Measurements from ENCODE around the gene NPVF. TPM values are rescaled to one million over a fixed set of nuclear protein-coding genes. Genes with fewer than 3 reads are reported as not detected.
A peak's percentile ranks its signal among the peaks of the same experiment; 100 is the strongest.

Gene NPVF
- total and polyA plus RNA-seq, 12 donors, result not detected

- Histone ChIP-seq H3K27me3 (peaks cover 0 to 15% (median 0%) of the 10 kb centered on the region in 7 donors), H3K27ac (no peak overlapping the region), H3K4me1 (peaks cover 0 to 16% (median 7%) of the 10 kb centered on the region in 9 donors), H3K9me3 (no peaks in the 10 kb centered on the region), H3K36me3 (no peaks in the 10 kb centered on the region), H3K4me3 (no peak overlapping the region)
- no peak for TF ChIP-seq CTCF (IDR thresholded peaks at IDR 0.05)
- intact Hi-C loops (cut with DNase I), result no loop called here
- ATAC-seq (no peak), DNase-seq (no peak)
Observed at GRCh38 chr7:25240896-25241295, 12.6 kb upstream of the NPVF start.

- Histone ChIP-seq H3K4me3 (no peak overlapping the region), H3K27me3 (peaks cover 0 to 15% (median 0%) of the 10 kb centered on the region in 7 donors), H3K36me3 (no peaks in the 10 kb centered on the region), H3K27ac (no peak overlapping the region), H3K9me3 (no peaks in the 10 kb centered on the region), H3K4me1 (peaks cover 0 to 16% (median 7%) of the 10 kb centered on the region in 9 donors)
- no peak for DNase-seq
- 55 to 59% methylated on average over 10 of the region's 10 CpGs for WGBS, 2 donors
- no peak for TF ChIP-seq CTCF (IDR thresholded peaks at IDR 0.05)
- intact Hi-C loops (cut with DNase I), result no loop called here
- peak in 4 of 8 donors; percentile 47 to 75 (median 60) for ATAC-seq
Observed at GRCh38 chr7:25240340-25240739, 12.1 kb upstream of the NPVF start.

- Histone ChIP-seq H3K27ac (no peak overlapping the region), H3K27me3 (peaks cover 0 to 15% (median 2%) of the 10 kb centered on the region in 7 donors), H3K9me3 (no peaks in the 10 kb centered on the region), H3K36me3 (no peaks in the 10 kb centered on the region), H3K4me1 (peaks cover 0 to 16% (median 7%) of the 10 kb centered on the region in 9 donors), H3K4me3 (no peak overlapping the region)
- intact Hi-C loops (cut with DNase I), result no loop called here
- 82 to 83% methylated on average over 3 of the region's 3 CpGs for WGBS, 2 donors
- no peak for TF ChIP-seq CTCF (IDR thresholded peaks at IDR 0.05)
- no peak for ATAC-seq
- no peak for DNase-seq
Observed at GRCh38 chr7:25239888-25240287, 11.6 kb upstream of the NPVF start.

- DNase-seq (no peak), ATAC-seq (no peak)
- H3K27ac ChIP-seq, result no peak overlapping the region
- H3K36me3 ChIP-seq, result no peaks in the 10 kb centered on the region
- intact Hi-C loops (cut with DNase I), result no loop called here
- H3K4me1 ChIP-seq, result peaks cover 0 to 4% (median 0%) of the 10 kb centered on the region in 9 donors
- no peaks in the 10 kb centered on the region for H3K9me3 ChIP-seq
- H3K27me3 ChIP-seq, result peaks cover 0 to 15% (median 3%) of the 10 kb centered on the region in 7 donors
- 81 to 82% methylated on average over 2 of the region's 2 CpGs for WGBS, 2 donors
- no peak for TF ChIP-seq CTCF (IDR thresholded peaks at IDR 0.05)
- H3K4me3 ChIP-seq, result no peak overlapping the region
Observed at GRCh38 chr7:25238066-25238725, 9.9 kb upstream of the NPVF start.
